ENCODE results near the gene RHOU. TPM values are rescaled to one million over a fixed set of nuclear protein-coding genes. Genes with fewer than 3 reads are reported as not detected.
"Not testable (repeated sequence)": the region's sequence is repeated elsewhere in the genome, so short reads cannot be mapped to it uniquely, and the experiment has no call there.

Gene RHOU
- polyA plus RNA-seq (ENCODE audit: insufficient read depth in 1 of 5, insufficient read length in 5 of 5, low replicate concordance in 1 of 5), result 10 to 100 TPM; 56.1 to 66.0 (median 58.9) TPM
- long read RNA-seq, donor 1, full-length matches to known transcripts, result 32 of 32 reads
- long read RNA-seq, donor 1, partial matches to known transcripts, result 0 of 32 reads
- long read RNA-seq, donor 1, other reads (novel, unspliced or antisense), result 0 of 32 reads
- long read RNA-seq, donor 2, full-length matches to known transcripts, result 17 of 22 reads
- long read RNA-seq, donor 2, partial matches to known transcripts, result 0 of 22 reads
- long read RNA-seq, donor 2, other reads (novel, unspliced or antisense), result 5 of 22 reads
- long read RNA-seq, donor 3, full-length matches to known transcripts, result 10 of 10 reads
- long read RNA-seq, donor 3, partial matches to known transcripts, result 0 of 10 reads
- long read RNA-seq, donor 3, other reads (novel, unspliced or antisense), result 0 of 10 reads
- long read RNA-seq, donor 4, full-length matches to known transcripts, result 18 of 44 reads
- long read RNA-seq, donor 4, partial matches to known transcripts, result 26 of 44 reads
- long read RNA-seq, donor 4, other reads (novel, unspliced or antisense), result 0 of 44 reads
- long read RNA-seq, donor 5, full-length matches to known transcripts, result 36 of 36 reads
- long read RNA-seq, donor 5, partial matches to known transcripts, result 0 of 36 reads
- long read RNA-seq, donor 5, other reads (novel, unspliced or antisense), result 0 of 36 reads
- long read RNA-seq, donor 6, full-length matches to known transcripts, result 30 of 37 reads
- long read RNA-seq, donor 6, partial matches to known transcripts, result 7 of 37 reads
- long read RNA-seq, donor 6, other reads (novel, unspliced or antisense), result 0 of 37 reads
- long read RNA-seq, donor 7, full-length matches to known transcripts, result 31 of 56 reads
- long read RNA-seq, donor 7, partial matches to known transcripts, result 25 of 56 reads
- long read RNA-seq, donor 7, other reads (novel, unspliced or antisense), result 0 of 56 reads
- long read RNA-seq, donor 8, full-length matches to known transcripts, result 13 of 13 reads
- long read RNA-seq, donor 8, partial matches to known transcripts, result 0 of 13 reads
- long read RNA-seq, donor 8, other reads (novel, unspliced or antisense), result 0 of 13 reads

DNA sequence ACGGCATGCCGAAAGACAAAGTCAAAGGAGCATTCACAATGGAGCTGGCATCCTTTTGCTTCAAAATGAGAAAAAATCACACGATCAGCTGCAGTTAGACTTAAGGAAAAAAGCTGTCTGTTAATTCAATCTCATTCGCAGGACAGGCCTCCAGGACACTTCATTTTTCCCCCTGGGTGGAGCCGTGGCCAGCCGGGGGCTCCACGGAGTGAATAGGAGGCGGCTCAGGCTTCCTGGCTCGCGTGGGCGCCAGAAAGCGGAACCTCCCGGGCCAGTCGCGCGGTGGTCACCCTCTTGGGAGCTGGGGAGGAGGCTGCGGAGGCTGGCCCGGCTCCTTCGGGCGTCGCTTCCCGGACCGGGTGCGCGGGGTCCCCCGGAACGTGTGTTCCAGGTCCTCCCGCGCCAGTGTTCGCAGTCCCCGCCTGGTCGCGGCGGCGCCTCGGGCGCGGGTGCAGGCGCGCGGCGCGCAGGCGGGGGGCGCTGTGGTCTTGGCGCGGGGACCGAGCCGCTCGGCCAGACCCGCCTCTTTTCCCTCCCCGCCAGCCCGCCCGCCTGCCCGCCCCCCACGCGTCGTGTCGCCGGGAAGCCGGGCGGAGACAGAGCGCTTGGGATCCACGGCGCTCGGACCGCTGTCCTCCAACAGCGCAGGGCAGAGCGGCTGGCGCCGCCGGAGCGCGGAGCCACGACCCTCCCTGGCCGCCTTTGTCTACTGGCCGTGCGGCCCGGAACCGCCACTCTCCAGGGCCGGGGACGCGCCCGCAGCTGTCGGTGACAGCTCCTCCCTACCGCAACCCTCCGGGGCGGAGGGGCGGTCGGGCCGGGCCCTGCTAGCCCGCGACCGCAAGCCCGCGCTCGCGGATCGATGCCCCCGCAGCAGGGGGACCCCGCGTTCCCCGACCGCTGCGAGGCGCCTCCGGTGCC, at the start of gene RHOU:
RHOU (plus strand) TSS at position 599 of the 921 bp plus-strand sequence; CDS start at position 863, 264 bp downstream.
- DNase-seq, result peak; percentile 80 to 87

DNA sequence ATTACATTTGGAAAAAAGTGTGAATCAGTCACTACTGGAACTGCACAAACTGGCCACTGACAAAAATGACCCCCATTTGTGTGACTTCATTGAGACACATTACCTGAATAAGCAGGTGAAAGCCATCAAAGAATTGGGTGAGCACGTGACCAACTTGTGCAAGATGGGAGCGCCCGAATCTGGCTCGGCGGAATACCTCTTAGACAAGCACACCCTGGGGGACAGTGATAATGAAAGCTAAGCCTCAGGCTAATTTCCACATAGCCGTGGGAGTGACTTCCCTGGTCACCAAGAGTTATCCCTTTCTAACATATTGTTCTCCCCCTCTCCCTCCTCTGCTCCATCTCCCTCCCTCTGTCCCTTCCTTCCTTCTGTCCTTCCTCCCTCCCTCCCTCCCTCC, 47.7 kb upstream of the RHOU start:
- DNase-seq, result no peak

DNA sequence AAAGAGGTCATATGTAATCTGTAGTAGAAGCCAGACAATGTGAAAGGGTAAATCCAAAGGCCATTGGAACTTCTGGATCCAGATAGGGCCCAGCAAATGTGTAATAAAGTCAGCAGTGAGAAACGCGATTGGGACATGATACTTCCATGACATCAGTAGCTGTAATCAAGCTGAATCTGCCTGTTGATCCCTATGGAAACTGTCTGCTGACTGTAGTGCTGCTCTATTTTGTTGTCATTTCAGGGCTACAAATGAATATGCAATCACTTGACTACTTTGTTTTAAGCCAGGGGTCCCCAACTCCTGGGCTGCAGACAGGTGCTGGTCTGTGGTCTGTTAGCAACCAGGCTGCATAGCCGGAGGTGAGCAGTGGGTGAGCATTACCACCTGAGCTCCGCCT, 46.0 kb upstream of the RHOU start:
- no peak for DNase-seq

- no peak for DNase-seq
Measured at GRCh38 chr1:228691211-228691610, 44.1 kb upstream of the RHOU start.

DNA sequence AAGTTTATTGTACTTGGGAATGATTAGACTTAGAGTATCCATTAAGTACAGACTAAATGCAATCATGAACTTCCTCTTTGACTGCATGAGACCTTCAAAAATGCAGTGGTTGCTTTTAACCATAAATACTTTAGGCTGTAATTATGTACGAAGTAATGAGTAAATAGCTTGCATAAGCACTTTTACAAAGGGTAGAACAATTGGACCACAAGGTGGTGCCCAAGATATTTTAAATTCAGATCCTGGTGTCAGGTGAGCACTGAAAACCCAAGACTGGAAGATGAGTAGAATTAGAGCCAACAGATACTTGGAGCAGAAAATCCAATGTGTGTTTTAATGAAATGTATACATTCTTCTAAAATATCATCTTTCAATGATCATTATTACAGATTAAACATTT, 43.4 kb upstream of the RHOU start:
- no peak for DNase-seq

GRCh38 chr1:228694447-228694846, 40.8 kb upstream of the RHOU start:
- DNase-seq, result not testable (repeated sequence)

DNA sequence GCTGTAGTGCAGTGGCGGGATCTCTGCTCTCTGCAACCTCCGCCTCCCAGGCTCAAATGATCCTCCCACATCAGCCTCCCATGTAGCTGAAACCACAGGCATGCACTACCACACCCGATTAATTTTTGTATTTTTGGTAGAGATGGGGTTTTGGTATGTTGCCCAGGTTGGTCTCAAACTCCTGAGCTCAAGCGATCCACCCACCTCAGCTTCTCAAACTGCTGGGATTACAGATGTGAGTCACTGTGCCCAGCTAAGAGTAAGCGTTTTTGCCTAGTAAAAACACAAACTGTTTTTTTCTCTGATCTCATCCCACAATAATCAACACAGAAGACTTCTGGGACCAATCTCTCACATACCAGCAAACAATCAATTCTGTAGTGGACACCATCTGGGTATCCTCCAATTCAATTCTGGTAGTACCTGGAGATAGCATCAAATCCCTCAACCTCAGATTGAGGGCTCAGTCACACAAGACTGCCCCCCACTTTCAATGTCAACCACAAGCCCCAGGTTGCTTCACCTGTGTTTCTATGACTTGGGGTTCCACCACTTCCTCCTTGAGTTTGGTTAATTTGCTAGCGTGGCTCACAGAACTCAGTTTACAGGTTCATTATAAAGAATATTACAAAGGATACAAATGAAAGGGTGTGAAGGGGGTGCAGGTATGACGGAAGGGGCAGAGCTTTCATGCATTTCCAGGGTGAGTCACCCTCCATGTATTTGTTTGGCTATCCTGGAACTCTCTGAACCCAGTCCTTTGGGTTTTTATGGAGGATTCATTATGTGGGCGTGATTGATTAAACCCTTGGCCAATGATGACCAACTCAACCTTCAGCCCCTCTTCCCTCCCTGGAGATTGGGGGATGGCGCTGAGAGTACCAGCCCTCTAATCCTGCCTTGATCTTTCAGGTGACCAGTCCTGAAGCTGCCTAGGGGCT, 40.0 kb upstream of the RHOU start:
- no peak for DNase-seq

DNA sequence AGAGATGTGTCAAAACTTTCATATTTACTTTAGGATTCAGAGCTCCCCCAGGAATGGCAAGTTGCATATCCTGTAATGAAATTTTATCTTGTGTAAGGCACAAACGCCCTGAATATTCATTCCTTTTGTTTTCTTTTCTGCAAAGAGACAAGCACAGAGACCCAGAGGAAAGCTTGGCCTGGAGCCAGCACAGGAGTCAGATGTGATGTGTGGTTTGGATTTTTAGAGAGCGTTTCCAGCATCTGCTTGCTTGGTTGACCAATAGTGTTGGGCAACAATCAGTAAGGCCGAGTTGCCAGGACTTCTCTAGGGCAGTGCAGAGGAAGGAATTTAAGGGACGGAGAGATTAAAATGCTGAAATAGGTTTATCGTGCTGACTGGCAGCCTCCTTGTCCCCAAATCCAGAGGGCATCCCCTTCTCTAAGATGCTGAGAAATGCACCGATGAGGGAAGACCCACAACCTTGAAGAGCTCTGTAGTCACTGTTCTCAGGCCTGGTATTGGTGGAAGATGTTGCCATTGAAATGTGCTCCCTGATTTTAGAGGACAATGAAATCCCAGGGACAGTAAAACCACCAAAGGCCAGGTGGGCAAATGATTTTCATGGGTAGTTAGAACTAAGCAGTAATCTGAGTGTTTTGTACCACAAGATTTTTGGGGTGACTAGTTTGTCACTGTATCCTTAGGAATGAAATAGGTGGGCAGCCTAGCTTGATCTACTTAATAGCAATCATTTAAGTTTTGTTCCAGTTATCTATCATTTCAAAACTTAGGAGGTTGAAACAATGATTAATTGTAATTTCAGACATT, 37.9 kb upstream of the RHOU start:
- peak; percentile 54 to 59 for DNase-seq

- DNase-seq, result no peak
Measured at GRCh38 chr1:228698017-228698329, 37.3 kb upstream of the RHOU start.

- no peak for DNase-seq
Measured at GRCh38 chr1:228702433-228702832, 32.8 kb upstream of the RHOU start.

GRCh38 chr1:228706305-228706704, 29.0 kb upstream of the RHOU start:
- no peak for DNase-seq

GRCh38 chr1:228717081-228717480, 18.2 kb upstream of the RHOU start:
- no peak for DNase-seq

DNA sequence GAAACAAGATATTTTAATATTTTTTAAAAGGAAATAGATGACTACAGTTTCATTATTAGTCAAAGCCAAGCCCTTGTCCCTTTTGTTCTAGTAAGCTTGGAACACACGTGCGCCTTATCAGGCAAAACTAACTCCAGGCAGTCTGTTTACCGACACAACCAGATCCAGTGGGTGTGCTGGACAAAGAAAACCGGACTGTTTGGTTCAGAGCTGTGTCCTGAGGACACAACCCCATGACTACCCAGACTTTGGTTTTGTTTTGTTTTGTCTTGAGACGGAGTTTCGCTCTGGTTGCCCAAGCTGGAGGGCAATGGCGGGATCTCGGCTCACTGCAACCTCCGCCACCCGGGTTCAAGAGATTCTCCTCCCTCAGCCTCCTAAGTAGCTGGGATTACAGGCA, 13.9 kb upstream of the RHOU start:
- DNase-seq, result no peak

DNA sequence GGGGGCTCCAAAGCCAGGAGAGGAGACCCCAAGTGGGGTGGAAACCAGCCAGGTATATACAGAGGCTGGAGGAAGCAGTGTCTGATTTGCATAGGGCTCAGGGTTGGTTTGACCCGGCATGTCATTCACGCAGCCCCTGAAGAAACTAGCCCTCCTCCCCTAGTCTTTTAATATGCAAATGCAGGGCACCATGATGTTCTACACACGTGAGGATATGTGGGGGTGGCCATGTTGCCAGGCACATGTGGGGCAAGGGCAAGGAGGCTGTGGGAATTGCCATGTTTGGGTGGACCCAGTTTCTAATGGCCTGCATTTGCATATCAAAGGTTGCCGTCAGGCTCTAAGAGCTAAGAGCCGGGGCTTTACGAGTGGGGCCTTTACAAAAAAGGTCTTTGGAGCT, 12.0 kb upstream of the RHOU start:
- no peak for DNase-seq

DNA sequence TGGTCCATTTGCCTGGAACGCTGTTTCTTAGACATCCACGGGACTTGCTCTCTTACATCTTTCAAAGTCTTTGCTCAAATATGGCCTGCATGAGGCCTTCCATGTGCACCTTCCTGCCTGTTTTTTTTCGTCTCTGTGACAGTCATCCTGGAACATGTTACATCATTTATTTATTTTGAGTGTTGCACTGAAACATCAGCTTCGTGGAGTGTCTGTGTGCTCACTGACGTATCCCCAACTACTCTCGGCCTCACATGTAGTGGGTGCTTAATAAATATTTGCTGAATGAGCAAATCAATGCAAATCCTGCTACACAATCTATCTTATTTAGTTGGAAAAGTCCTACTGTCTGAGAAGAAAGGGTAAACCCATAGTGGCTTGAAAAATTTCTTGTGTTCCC, 11.4 kb upstream of the RHOU start:
- no peak for DNase-seq

GRCh38 chr1:228725178-228725577, 10.1 kb upstream of the RHOU start:
- DNase-seq, result no peak

GRCh38 chr1:228727681-228728171, 7.6 kb upstream of the RHOU start:
- DNase-seq, result peak; percentile 70 to 77

GRCh38 chr1:228732426-228732825, 2.9 kb upstream of the RHOU start:
- DNase-seq, result no peak

GRCh38 chr1:228733576-228733975, 1.7 kb upstream of the RHOU start:
- no peak for DNase-seq

Data from right lung (tissue), 10 donors.